Prostate gland (tissue), 2 donors: Measurements from ENCODE around the gene RASGRP4.

Experiments used
- POLR2A ChIP-seq: fragments of 450-650 bp; IDR thresholded peaks from one replicate; pipeline ENCODE4 v1.6.1; 2016; ENCODE audit warnings: antibody characterized with exemption, mild to moderate bottlenecking
- TF ChIP-seq, protein P1 (sequence below), 4 experiments: fragments of 200-600 bp in 2 of 4; fragments of 450-650 bp in 2 of 4; sonication (generic) in 2 of 4; IDR thresholded peaks; 1 replicate in 3 of 4; 2 replicates in 1 of 4; pipeline ENCODE4 v1.5.1; 2016 to 2019; ENCODE audit warnings: antibody characterized with exemption in 4 of 4, mild to moderate bottlenecking in 2 of 4, moderate library complexity in 2 of 4

DNA sequence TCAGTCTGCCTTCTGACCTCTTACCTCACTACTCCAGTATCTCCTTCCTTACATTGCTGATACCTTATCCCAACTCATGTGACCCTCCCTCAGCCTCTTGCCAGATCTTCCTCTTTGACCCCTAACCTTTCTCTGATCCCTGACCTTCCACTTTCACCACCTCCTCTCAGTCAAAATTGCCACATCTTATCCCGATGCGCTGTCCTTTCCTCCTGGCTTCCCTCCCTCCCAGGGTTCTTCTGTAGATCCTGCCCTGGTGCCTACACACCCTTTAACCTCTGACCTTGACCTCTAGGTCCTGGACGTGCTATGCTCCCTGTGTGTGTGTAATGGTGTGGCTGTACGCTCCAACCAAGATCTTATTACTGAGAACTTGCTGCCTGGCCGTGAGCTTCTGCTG lies 31.2 kb upstream of the RASGRP4 start:
- TF ChIP-seq, protein P1, sequence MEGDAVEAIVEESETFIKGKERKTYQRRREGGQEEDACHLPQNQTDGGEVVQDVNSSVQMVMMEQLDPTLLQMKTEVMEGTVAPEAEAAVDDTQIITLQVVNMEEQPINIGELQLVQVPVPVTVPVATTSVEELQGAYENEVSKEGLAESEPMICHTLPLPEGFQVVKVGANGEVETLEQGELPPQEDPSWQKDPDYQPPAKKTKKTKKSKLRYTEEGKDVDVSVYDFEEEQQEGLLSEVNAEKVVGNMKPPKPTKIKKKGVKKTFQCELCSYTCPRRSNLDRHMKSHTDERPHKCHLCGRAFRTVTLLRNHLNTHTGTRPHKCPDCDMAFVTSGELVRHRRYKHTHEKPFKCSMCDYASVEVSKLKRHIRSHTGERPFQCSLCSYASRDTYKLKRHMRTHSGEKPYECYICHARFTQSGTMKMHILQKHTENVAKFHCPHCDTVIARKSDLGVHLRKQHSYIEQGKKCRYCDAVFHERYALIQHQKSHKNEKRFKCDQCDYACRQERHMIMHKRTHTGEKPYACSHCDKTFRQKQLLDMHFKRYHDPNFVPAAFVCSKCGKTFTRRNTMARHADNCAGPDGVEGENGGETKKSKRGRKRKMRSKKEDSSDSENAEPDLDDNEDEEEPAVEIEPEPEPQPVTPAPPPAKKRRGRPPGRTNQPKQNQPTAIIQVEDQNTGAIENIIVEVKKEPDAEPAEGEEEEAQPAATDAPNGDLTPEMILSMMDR (IDR thresholded peaks at IDR 0.05) = no peak
- TF ChIP-seq POLR2A = no peak
